HepG2 (cell line): ENCODE measurements around the gene RPS10. TPM values are rescaled to one million over a fixed set of nuclear protein-coding genes. Genes with fewer than 3 reads are reported as not detected.

Experiments
- ATAC-seq: fragments of 200-7000 bp; cut with Tn5 transposase; 3 replicates; pipeline ENCODE4 v1.9.1; 2020; ENCODE audit warnings: mild to moderate bottlenecking, moderate library complexity
- BruUV-seq: library from RNA; stranded (reverse); fragments of 400-500 nt; replicated peaks from 2 replicates; lab custom pipeline; 2021; lab: Mats Ljungman, UMichigan
- CTCF ChIA-PET: fragments of 300-600 bp; formaldehyde crosslinking; extraction: SDS; loops from one replicate; lab custom pipeline; 2021; ENCODE audit warnings: low total read pairs, inconsistent platforms, low intra/inter-chr PET ratio; lab: Yijun Ruan, JAX
- POLR2A ChIA-PET: fragments of 350-600 bp; sonication (Branson Sonifier 250); formaldehyde crosslinking; loops from one replicate; lab custom pipeline; 2020; ENCODE audit warnings: antibody characterized with exemption, inconsistent platforms; lab: Yijun Ruan, JAX
- DNase-seq: peaks from one replicate; pipeline ENCODE4 v3.0.0-alpha.2; 2015; ENCODE audit warnings: low spot score
- FAIRE-seq: peaks from 3 replicates; lab custom pipeline; 2011; peaks lifted over from hg19 to GRCh38; lab: Jason Lieb, UNC
- H2AFZ ChIP-seq: one replicate; pipeline ENCODE4 v1.6.1; 2011; ENCODE audit warnings: low read length, inconsistent platforms
- H3K27ac ChIP-seq: fragments of 300-600 bp; 3 replicates; pipeline ENCODE4 v1.8.0; 2011; ENCODE audit warnings: mixed run types, mild to moderate bottlenecking, mixed read lengths, low read length, inconsistent platforms; ENCODE audit not compliant: insufficient read depth; ENCODE audit errors: extremely low read length
- H3K27me3 ChIP-seq, 2 experiments: fragments of 200-600 bp in 1 of 2; 2 replicates in 1 of 2; 3 replicates in 1 of 2; pipeline versions ENCODE4 v1.6.0 to v1.8.0; 2011; ENCODE audit warnings: low read length in 2 of 2, mild to moderate bottlenecking in 2 of 2, moderate library complexity in 2 of 2, inconsistent platforms in 1 of 2; ENCODE audit not compliant: insufficient read depth in 2 of 2, control insufficient read depth in 1 of 2
- H3K36me3 ChIP-seq, 2 experiments: fragments of 200-600 bp in 1 of 2; replicated peaks in 1 of 2; 2 replicates in 1 of 2; 3 replicates in 1 of 2; pipeline versions ENCODE4 v1.5.1 to v1.8.0; 2011; ENCODE audit warnings: low read length in 2 of 2, inconsistent platforms in 1 of 2; ENCODE audit not compliant: insufficient read depth in 2 of 2, control insufficient read depth in 1 of 2
- H3K4me1 ChIP-seq: 2 replicates; pipeline ENCODE4 v1.5.1; 2012; ENCODE audit warnings: low read length, inconsistent platforms; ENCODE audit not compliant: insufficient read depth
- H3K4me2 ChIP-seq: 2 replicates; pipeline ENCODE4 v1.6.0; 2011; ENCODE audit warnings: low read depth, low read length, inconsistent platforms
- H3K4me3 ChIP-seq, 3 experiments: fragments of 200-600 bp in 1 of 3; sonication (generic), shearing (Covaris generic) in 1 of 3; replicated peaks in 1 of 3; 2 replicates each; pipeline ENCODE4 v1.5.1; 2011 to 2016; ENCODE audit warnings: low read length in 3 of 3, inconsistent platforms in 2 of 3, low read depth in 2 of 3, mild to moderate bottlenecking in 2 of 3, control low read depth in 1 of 3, mixed read lengths in 1 of 3; ENCODE audit not compliant: insufficient read depth in 1 of 3
- H3K79me2 ChIP-seq: one replicate; pipeline ENCODE4 v1.6.1; 2011; ENCODE audit warnings: low read length, inconsistent platforms; ENCODE audit not compliant: insufficient read depth
- H3K9ac ChIP-seq: 2 replicates; pipeline ENCODE4 v1.6.0; 2011; ENCODE audit warnings: mild to moderate bottlenecking, low read depth, low read length, inconsistent platforms; ENCODE audit not compliant: insufficient read depth
- H3K9me3 ChIP-seq: 2 replicates; pipeline ENCODE4 v1.5.1; 2012; ENCODE audit warnings: mild to moderate bottlenecking, low read length
- H4K20me1 ChIP-seq: 2 replicates; pipeline ENCODE4 v1.6.0; 2011; ENCODE audit warnings: inconsistent platforms, mild to moderate bottlenecking, low read length, moderate library complexity; ENCODE audit not compliant: insufficient read depth
- HMG20A ChIP-seq: IDR thresholded peaks from 2 replicates; pipeline ENCODE4 v1.6.1; 2016; ENCODE audit warnings: borderline replicate concordance
- MAFK ChIP-seq, 2 experiments: IDR thresholded peaks in 1 of 2; conservative IDR thresholded peaks in 1 of 2; 2 replicates each; pipeline ENCODE4 v1.6.1; 2011; ENCODE audit warnings: improper control_type of control experiment in 2 of 2, low read length in 2 of 2
- NFYB ChIP-seq: sonication (generic); formaldehyde crosslinking; IDR thresholded peaks from 2 replicates; pipeline ENCODE4 v1.4.0; 2020; ENCODE audit warnings: missing genetic modification reagents
- NFYC ChIP-seq: IDR thresholded peaks from 2 replicates; pipeline ENCODE4 v1.6.1; 2016; ENCODE audit warnings: missing genetic modification reagents, missing compliant biosample characterization
- TCF7L2 ChIP-seq: IDR thresholded peaks from 2 replicates; pipeline ENCODE4 v1.6.1; 2011; ENCODE audit warnings: mild to moderate bottlenecking, low read depth, low read length, moderate library complexity
- ZNF3 ChIP-seq: IDR thresholded peaks from 2 replicates; pipeline ENCODE4 v1.7.0; 2017; ENCODE audit warnings: inconsistent platforms
- WGBS: methylation state at CpG from one replicate; pipeline ENCODE4 v1.1.6; 2017; ENCODE audit warnings: low lambda C conversion rate; 5-methylcytosine and 5-hydroxymethylcytosine counted together
- in situ Hi-C: cut with HindIII; loops from 2 replicates; pipeline ENCODE4 v1.10.0; 2017; ENCODE audit warnings: low pct_unique_long_range_greater_than_20kb; ENCODE audit not compliant: extremely low pct_ligation_motif_present
- intact Hi-C: fragments of 100-400 bp; cut with micrococcal nuclease; formaldehyde crosslinking; loops from one replicate; pipeline ENCODE4 v1.10.0; 2022; ENCODE audit not compliant: unreplicated experiment
- polyA plus RNA-seq, 8 experiments: library from polyadenylated mRNA; depleted of rRNA in 3 of 8; stranded (reverse) in 7 of 8; unstranded in 1 of 8; fragments of >200 nt; fragmentation: Illumina TruSeq in 4 of 8; extraction: Trizol in 4 of 8; gene quantifications; 2 replicates each; pipeline versions ENCODE4 v1.2.1 to v1.2.3, GENCODE V29; 2011 to 2016; ENCODE audit warnings: low read depth in 4 of 8, missing spikeins in 1 of 8, mixed read lengths in 1 of 8; ENCODE audit not compliant: insufficient read depth in 1 of 8
- total RNA-seq, 5 experiments: library from RNA; depleted of rRNA; stranded (reverse); fragments of >200 nt; fragmentation: Illumina TruSeq; extraction: Trizol; gene quantifications; 2 replicates each; pipeline ENCODE4 v1.2.3, GENCODE V29; 2016; ENCODE audit warnings: low read depth in 1 of 5

The RPS10 gene
- total and polyA plus RNA-seq, 2 of the 13 experiments (the other 11 are each of a cell fraction or from before 2014, with no cell fraction given), result 2,909 to 4,648 TPM

- ATAC-seq (no peak), DNase-seq (no peak), FAIRE-seq (peak; percentile 46)
- Histone ChIP-seq H3K27me3 (peaks cover 0 to under 1% of the 10 kb centered on the region in 2 experiments; a peak in 1 of 5 replicates), H3K4me2 (no peak overlapping the region), H3K9ac (no peak overlapping the region), H3K27ac (no peak overlapping the region), H2AFZ (no peak overlapping the region), H3K4me1 (no peaks in the 10 kb centered on the region), H3K36me3 (no peaks in the 10 kb centered on the region), H4K20me1 (no peaks in the 10 kb centered on the region), H3K4me3 (no peak overlapping the region), H3K79me2 (no peaks in the 10 kb centered on the region), H3K9me3 (no peaks in the 10 kb centered on the region)
- ChIA-PET CTCF (no interaction called here), POLR2A (interaction anchor here (0.6 to 1.7 kb wide), 2 partner anchors 13 to 60 kb away, joined by 3 to 7 read pairs; partner anchors contain the start of gene RPS10)
- intact Hi-C loops, result no loop called here
- BruUV-seq, result no TSS peak
- no peak for TF ChIP-seq ZNF3 (CRISPR knock-in tag)
- peak; percentile 69 for TF ChIP-seq NFYC (CRISPR knock-in tag)
- peak; percentile 71 for TF ChIP-seq NFYB
- 4% methylated on average over 1 of the region's 3 CpGs for WGBS
- in situ Hi-C loops, result no loop called here
Measured at GRCh38 chr6:34439442-34439841, 13.6 kb upstream of the RPS10 start.

DNA sequence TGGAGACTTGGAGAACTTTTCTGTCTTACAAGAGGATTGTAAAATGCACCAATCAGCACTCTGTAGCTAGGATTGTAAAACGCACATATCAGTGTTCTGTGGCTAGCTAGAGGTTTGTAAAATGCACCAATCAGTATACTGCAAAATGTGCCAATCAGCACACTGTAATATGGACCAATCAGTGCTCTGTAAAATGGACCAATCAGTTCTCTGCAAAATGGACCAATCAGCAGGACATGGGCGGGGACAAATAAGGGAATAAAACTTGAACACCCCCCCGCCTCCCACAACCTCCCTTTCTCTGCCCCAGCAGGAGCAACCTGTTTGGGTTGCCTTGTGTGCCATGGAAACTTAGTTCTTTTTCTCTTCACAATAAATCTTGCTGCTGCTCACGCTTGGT, 12.8 kb upstream of the RPS10 start:
- no peak for DNase-seq
- Histone ChIP-seq H3K79me2 (no peaks in the 10 kb centered on the region), H2AFZ (no peak overlapping the region), H3K27ac (no peak overlapping the region), H3K9ac (no peak overlapping the region), H3K36me3 (no peaks in the 10 kb centered on the region), H3K4me2 (no peak overlapping the region), H3K4me3 (no peak overlapping the region), H3K4me1 (no peaks in the 10 kb centered on the region), H4K20me1 (no peaks in the 10 kb centered on the region), H3K9me3 (no peaks in the 10 kb centered on the region), H3K27me3 (no peaks in the 10 kb centered on the region; a peak in 1 of 5 replicates)
- WGBS, result 25% methylated on average over 4 of the region's 4 CpGs
- ATAC-seq, result no peak
- POLR2A ChIA-PET, result interaction anchor here (1.7 kb wide), 1 partner anchor 12 kb away, joined by 7 read pairs; the partner anchor contains the start of gene RPS10
- CTCF ChIA-PET, result no interaction called here
- BruUV-seq, result no TSS peak
- no peak for TF ChIP-seq TCF7L2
- TF ChIP-seq HMG20A (CRISPR knock-in tag), result no peak
- 0 out of 2 replicates have a peak, but pooled peaks have one; percentile 26 for TF ChIP-seq NFYC (CRISPR knock-in tag)
- TF ChIP-seq MAFK (conservative IDR thresholded peaks at IDR 0.05 in 1 of 2, IDR thresholded peaks at IDR 0.05 in 1 of 2; ENCODE audit: low read length in 2 of 2), result peak in 1 of 2 experiments; percentile 13; a peak in 1 of 4 replicates
- no peak for FAIRE-seq
- intact Hi-C loops (no loop called here), in situ Hi-C loops (no loop called here)
